HG02678 (cell line): ENCODE data around the gene CYP26C1.

Experiments
- ATAC-seq: cut with Tn5 transposase; IDR thresholded peaks from one replicate; pipeline ENCODE4 v1.9.1; 2021; ENCODE audit warnings: mild to moderate bottlenecking, moderate library complexity; ENCODE audit not compliant: unreplicated experiment

Gene CYP26C1

GRCh38 chr10:93063977-93064660, 3.5 kb downstream of the CYP26C1 start:
- ATAC-seq: no peak

GRCh38 chr10:93064874-93065660, 4.5 kb downstream of the CYP26C1 start:
- no peak for ATAC-seq

GRCh38 chr10:93065675-93066543, 5.3 kb downstream of the CYP26C1 start:
- ATAC-seq: no peak

GRCh38 chr10:93066544-93066913, 5.9 kb downstream of the CYP26C1 start:
- no peak for ATAC-seq

- ATAC-seq: no peak
Observed at GRCh38 chr10:93067443-93068365, 7.1 kb downstream of the CYP26C1 start.

GRCh38 chr10:93068411-93069244, 8.0 kb downstream of the CYP26C1 start:
- no peak for ATAC-seq

GRCh38 chr10:93069245-93069561, 8.6 kb downstream of the CYP26C1 start:
- no peak for ATAC-seq

- ATAC-seq: no peak
Observed at GRCh38 chr10:93070378-93071176, 10.0 kb downstream of the CYP26C1 start.

GRCh38 chr10:93071177-93071472, 10.5 kb downstream of the CYP26C1 start:
- no peak for ATAC-seq

GRCh38 chr10:93071674-93072224, 11.2 kb downstream of the CYP26C1 start:
- no peak for ATAC-seq

GRCh38 chr10:93072225-93072712, 11.7 kb downstream of the CYP26C1 start:
- peak; percentile 34 for ATAC-seq

GRCh38 chr10:93072713-93073538, 12.3 kb downstream of the CYP26C1 start:
- no peak for ATAC-seq

GRCh38 chr10:93073539-93074146, 13.0 kb downstream of the CYP26C1 start, which contains the start of gene CYP26A1:
Gene CYP26A1, plus strand, starts transcription at chr10:93073893. Its CDS starts 42 bp downstream, at chr10:93073935.
- no peak for ATAC-seq

GRCh38 chr10:93074147-93074596, 13.6 kb downstream of the CYP26C1 start:
- no peak for ATAC-seq

GRCh38 chr10:93074597-93075368, 14.2 kb downstream of the CYP26C1 start:
- no peak for ATAC-seq
